ENCODE measurements around the gene COBL.

Gene COBL

GRCh38 chr7:51234139-51234538 is 82.5 kb downstream of the COBL start:
- Mint-ChIP-seq H3K4me1 (ENCODE audit: low read depth) (no peaks in the 10 kb centered on the region), H3K27me3 (no peaks in the 10 kb centered on the region), H3K4me3 (no peak overlapping the region), H3K9me3 (no peaks in the 10 kb centered on the region), H3K36me3 (ENCODE audit: low read depth) (no peaks in the 10 kb centered on the region), H3K27ac (no peak overlapping the region)

GRCh38 chr7:51233374-51233773 is 83.2 kb downstream of the COBL start:
- H3K27me3 Mint-ChIP-seq = no peaks in the 10 kb centered on the region
- no peak overlapping the region for H3K27ac Mint-ChIP-seq
- H3K4me1 Mint-ChIP-seq (ENCODE audit: low read depth) = no peaks in the 10 kb centered on the region
- no peak overlapping the region for H3K4me3 Mint-ChIP-seq
- H3K9me3 Mint-ChIP-seq = no peaks in the 10 kb centered on the region
- no peaks in the 10 kb centered on the region for H3K36me3 Mint-ChIP-seq (ENCODE audit: low read depth)

GRCh38 chr7:51230723-51231122 is 85.9 kb downstream of the COBL start:
- H3K4me3 Mint-ChIP-seq = no peak overlapping the region
- H3K4me1 Mint-ChIP-seq (ENCODE audit: low read depth) = no peaks in the 10 kb centered on the region
- no peaks in the 10 kb centered on the region for H3K9me3 Mint-ChIP-seq
- H3K36me3 Mint-ChIP-seq (ENCODE audit: low read depth) = no peaks in the 10 kb centered on the region
- no peaks in the 10 kb centered on the region for H3K27me3 Mint-ChIP-seq
- no peak overlapping the region for H3K27ac Mint-ChIP-seq

- H3K4me3 Mint-ChIP-seq = no peak overlapping the region
- no peaks in the 10 kb centered on the region for H3K9me3 Mint-ChIP-seq
- no peak overlapping the region for H3K27ac Mint-ChIP-seq
- H3K27me3 Mint-ChIP-seq = no peaks in the 10 kb centered on the region
- no peaks in the 10 kb centered on the region for H3K4me1 Mint-ChIP-seq (ENCODE audit: low read depth)
- H3K36me3 Mint-ChIP-seq (ENCODE audit: low read depth) = no peaks in the 10 kb centered on the region
These were observed 86.3 kb downstream of the COBL start for GRCh38 chr7:51230324-51230625.

GRCh38 chr7:51229620-51230323 is 86.8 kb downstream of the COBL start:
- H3K9me3 Mint-ChIP-seq = no peaks in the 10 kb centered on the region
- H3K36me3 Mint-ChIP-seq (ENCODE audit: low read depth) = no peaks in the 10 kb centered on the region
- no peaks in the 10 kb centered on the region for H3K4me1 Mint-ChIP-seq (ENCODE audit: low read depth)
- no peaks in the 10 kb centered on the region for H3K27me3 Mint-ChIP-seq
- no peak overlapping the region for H3K27ac Mint-ChIP-seq
- H3K4me3 Mint-ChIP-seq = no peak overlapping the region

DNA sequence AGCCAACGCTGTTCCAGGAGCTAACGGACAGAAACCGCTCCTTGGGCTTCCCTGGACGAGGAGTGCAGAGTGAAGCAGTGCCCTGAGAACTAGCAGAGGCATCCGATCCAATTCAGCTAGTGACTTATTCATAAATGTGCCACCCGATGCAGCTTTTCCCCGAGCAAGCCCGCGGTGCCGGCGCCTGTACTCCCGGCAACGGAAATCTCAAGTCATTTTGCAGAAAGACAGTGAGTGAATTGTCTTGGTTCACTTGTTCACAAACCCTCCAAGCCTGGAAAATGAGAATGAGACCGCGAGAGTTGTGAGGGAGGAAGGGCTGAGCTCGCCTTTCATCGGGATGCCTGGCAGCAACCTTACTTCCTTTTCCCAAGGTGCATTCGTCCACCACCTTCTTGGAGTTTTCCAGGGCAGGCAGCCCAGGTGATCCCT is 87.5 kb downstream of the COBL start:
- no peak overlapping the region for H3K4me3 Mint-ChIP-seq
- no peak overlapping the region for H3K27ac Mint-ChIP-seq
- no peaks in the 10 kb centered on the region for H3K9me3 Mint-ChIP-seq
- no peaks in the 10 kb centered on the region for H3K27me3 Mint-ChIP-seq
- no peaks in the 10 kb centered on the region for H3K36me3 Mint-ChIP-seq (ENCODE audit: low read depth)
- no peaks in the 10 kb centered on the region for H3K4me1 Mint-ChIP-seq (ENCODE audit: low read depth)

DNA sequence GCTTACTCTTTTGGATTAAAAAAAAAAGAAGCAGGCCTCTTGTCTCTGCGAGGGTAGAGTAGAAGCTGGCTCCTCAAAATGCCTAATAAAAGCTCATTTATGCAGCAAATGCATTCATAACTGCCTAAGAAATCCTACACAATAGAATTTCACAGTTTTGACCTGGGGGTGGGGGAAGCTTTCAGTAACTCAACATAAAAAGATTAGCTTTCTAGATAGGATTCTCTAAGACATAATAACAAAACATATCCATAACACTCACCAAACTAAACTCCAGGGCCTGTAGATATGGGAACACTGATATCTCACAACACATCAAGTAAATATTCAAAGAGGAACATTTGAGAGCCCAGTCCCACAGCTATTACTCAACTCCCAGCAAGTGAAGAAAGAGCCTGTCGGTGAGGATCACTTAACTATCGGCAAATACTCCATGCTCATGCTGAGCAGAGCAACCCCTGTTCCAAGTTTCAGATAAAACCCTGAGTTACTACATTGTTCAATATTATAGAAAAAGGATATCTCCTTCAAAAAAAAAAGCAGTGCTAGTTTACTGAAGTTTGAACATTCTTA is 88.1 kb downstream of the COBL start:
- Mint-ChIP-seq H3K27ac (no peak overlapping the region), H3K36me3 (ENCODE audit: low read depth) (no peaks in the 10 kb centered on the region), H3K9me3 (no peaks in the 10 kb centered on the region), H3K27me3 (no peaks in the 10 kb centered on the region), H3K4me3 (no peak overlapping the region), H3K4me1 (ENCODE audit: low read depth) (no peaks in the 10 kb centered on the region)

DNA sequence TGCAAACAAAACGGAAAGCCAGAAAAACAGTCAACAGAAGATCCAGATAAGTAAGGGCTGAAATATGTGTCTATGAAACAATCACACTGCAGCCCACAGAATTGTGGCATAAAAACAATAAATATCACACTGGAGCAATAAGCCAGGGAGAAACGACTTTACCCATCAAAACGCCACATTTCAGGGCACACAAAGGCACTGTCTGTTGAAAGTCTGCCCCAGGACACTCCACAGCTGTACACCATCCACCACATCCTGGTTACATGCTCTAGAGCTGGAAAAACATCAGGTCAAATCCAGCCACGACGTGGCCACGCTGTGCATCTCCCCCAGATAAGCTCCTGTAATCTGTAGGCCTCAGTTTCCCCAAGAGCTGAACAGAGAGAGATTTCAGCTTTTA is 88.7 kb downstream of the COBL start:
- Mint-ChIP-seq H3K9me3 (no peaks in the 10 kb centered on the region), H3K36me3 (ENCODE audit: low read depth) (no peaks in the 10 kb centered on the region), H3K27ac (no peak overlapping the region), H3K4me3 (no peak overlapping the region), H3K4me1 (ENCODE audit: low read depth) (no peaks in the 10 kb centered on the region), H3K27me3 (no peaks in the 10 kb centered on the region)

DNA sequence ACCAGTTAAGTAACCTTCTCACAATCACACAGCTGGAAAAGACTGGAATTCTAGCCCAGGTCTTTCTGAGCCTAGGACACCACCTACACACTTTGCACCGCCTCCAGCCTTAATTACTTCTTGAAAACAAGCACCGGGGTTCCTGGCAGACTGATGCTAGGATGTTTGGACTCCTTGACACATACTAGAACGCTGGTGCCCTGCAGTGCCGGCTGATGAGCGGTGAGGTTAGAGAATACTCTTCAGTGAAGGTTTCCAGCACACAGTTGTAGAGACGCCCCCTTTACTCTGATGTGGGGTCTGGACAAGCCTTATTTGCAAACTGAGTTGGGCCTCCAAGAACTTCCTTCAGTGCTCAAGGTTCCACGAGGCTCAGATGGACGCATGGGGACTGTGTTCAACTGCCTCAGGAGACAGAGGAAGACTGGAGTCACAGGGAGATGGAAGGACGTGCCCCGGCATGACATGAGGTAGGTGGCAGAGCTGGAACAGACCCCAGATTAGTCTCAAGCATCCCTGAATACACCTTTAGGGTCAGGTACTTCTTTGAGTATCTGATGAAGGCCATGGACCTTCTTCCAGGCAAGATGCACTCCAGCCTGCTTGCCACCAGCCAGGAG is 89.6 kb downstream of the COBL start:
- Mint-ChIP-seq H3K9me3 (no peaks in the 10 kb centered on the region), H3K4me1 (ENCODE audit: low read depth) (no peaks in the 10 kb centered on the region), H3K27me3 (no peaks in the 10 kb centered on the region)

GRCh38 chr7:51226063-51226755 is 90.4 kb downstream of the COBL start:
- Mint-ChIP-seq H3K36me3 (ENCODE audit: low read depth) (no peaks in the 10 kb centered on the region), H3K27me3 (no peaks in the 10 kb centered on the region), H3K27ac (no peak overlapping the region), H3K4me3 (no peak overlapping the region), H3K4me1 (ENCODE audit: low read depth) (no peaks in the 10 kb centered on the region), H3K9me3 (no peaks in the 10 kb centered on the region)

More for the DNA sequence above, 89.6 kb downstream of the COBL start:
- Mint-ChIP-seq H3K4me3 (no peak overlapping the region), H3K27ac (no peak overlapping the region), H3K36me3 (ENCODE audit: low read depth) (no peaks in the 10 kb centered on the region)

- Mint-ChIP-seq H3K27ac (no peak overlapping the region), H3K4me3 (no peak overlapping the region), H3K36me3 (ENCODE audit: low read depth) (no peaks in the 10 kb centered on the region), H3K27me3 (no peaks in the 10 kb centered on the region), H3K9me3 (no peaks in the 10 kb centered on the region), H3K4me1 (ENCODE audit: low read depth) (no peaks in the 10 kb centered on the region)
These were observed 91.6 kb downstream of the COBL start for GRCh38 chr7:51224811-51225595.

- H3K4me1 Mint-ChIP-seq (ENCODE audit: low read depth) = no peaks in the 10 kb centered on the region
- no peak overlapping the region for H3K4me3 Mint-ChIP-seq
- H3K9me3 Mint-ChIP-seq = no peaks in the 10 kb centered on the region
- no peak overlapping the region for H3K27ac Mint-ChIP-seq
- no peaks in the 10 kb centered on the region for H3K27me3 Mint-ChIP-seq
- H3K36me3 Mint-ChIP-seq (ENCODE audit: low read depth) = no peaks in the 10 kb centered on the region
These were observed 93.1 kb downstream of the COBL start for GRCh38 chr7:51223505-51223904.

DNA sequence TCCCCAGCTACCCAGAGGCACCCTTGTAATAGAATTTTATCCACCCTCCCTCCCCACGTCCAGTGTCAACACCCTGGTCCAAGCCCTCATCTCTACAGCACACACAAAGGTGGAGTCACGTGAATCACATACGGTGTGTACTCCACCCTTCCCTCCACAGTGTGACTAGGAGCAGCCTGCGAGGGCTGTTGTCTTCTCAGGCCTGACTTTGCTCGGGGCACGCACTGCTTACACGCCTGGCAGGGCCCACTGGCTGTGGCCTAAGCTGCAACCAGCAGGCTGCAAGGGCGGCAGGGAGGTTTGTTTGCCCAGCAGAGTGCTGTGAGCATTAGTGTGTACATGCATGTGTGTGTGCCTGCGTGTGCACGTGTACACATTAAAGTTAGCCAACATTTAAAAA is 93.7 kb downstream of the COBL start:
- no peak overlapping the region for H3K27ac Mint-ChIP-seq

GRCh38 chr7:51220226-51220625 is 96.4 kb downstream of the COBL start:
- no peaks in the 10 kb centered on the region for H3K9me3 Mint-ChIP-seq
- H3K27me3 Mint-ChIP-seq = no peaks in the 10 kb centered on the region
- no peaks in the 10 kb centered on the region for H3K4me1 Mint-ChIP-seq (ENCODE audit: low read depth)
- H3K36me3 Mint-ChIP-seq (ENCODE audit: low read depth) = no peaks in the 10 kb centered on the region
- no peak overlapping the region for H3K4me3 Mint-ChIP-seq
- no peak overlapping the region for H3K27ac Mint-ChIP-seq

More for the DNA sequence above, 93.7 kb downstream of the COBL start:
- H3K9me3 Mint-ChIP-seq = no peaks in the 10 kb centered on the region
- no peaks in the 10 kb centered on the region for H3K4me1 Mint-ChIP-seq (ENCODE audit: low read depth)
- H3K4me3 Mint-ChIP-seq = no peak overlapping the region
- H3K27me3 Mint-ChIP-seq = no peaks in the 10 kb centered on the region
- H3K36me3 Mint-ChIP-seq (ENCODE audit: low read depth) = no peaks in the 10 kb centered on the region

All from stimulated activated naive CD8-positive, alpha-beta T cell treated with anti-CD3 and anti-CD28 coated beads, Interleukin-15, Interleukin-2, amounts not matched to agents 100 ng/mL and 50 ng/mL, for 24 hours (primary cell).